ENCODE data around the gene FBXW5.

DNA sequence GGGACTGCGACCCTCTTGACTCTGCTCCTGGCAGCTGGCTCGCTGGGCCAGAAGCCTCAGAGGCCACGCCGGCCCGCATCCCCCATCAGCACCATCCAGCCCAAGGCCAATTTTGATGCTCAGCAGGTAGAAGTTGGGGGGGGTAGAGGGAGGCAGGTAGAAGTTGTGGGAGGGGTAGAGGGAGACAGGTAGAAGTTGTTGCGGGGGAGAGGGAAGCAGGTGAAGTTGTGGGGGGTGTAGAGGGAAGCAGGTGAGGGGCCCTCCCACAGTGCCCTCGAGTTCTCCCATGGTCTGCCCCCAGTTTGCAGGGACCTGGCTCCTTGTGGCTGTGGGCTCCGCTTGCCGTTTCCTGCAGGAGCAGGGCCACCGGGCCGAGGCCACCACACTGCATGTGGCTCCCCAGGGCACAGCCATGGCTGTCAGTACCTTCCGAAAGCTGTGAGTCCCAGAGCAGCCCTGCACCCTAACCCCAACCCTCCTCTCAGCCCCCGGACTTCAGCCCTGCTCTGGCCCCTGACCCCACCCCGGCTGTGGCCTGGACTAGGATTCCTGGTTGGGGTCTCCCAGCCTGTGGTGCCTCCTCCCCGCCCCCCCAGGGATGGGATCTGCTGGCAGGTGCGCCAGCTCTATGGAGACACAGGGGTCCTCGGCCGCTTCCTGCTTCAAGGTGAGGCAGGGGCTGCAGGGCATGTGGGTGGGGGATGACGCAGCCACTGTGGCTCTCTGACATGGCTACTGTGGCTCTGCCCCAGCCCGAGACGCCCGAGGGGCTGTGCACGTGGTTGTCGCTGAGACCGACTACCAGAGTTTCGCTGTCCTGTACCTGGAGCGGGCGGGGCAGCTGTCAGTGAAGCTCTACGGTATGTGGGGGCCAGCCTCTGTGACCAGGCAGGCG lies 1.0 kb upstream of the FBXW5 start:
- TF ChIP-seq, protein P1, sequence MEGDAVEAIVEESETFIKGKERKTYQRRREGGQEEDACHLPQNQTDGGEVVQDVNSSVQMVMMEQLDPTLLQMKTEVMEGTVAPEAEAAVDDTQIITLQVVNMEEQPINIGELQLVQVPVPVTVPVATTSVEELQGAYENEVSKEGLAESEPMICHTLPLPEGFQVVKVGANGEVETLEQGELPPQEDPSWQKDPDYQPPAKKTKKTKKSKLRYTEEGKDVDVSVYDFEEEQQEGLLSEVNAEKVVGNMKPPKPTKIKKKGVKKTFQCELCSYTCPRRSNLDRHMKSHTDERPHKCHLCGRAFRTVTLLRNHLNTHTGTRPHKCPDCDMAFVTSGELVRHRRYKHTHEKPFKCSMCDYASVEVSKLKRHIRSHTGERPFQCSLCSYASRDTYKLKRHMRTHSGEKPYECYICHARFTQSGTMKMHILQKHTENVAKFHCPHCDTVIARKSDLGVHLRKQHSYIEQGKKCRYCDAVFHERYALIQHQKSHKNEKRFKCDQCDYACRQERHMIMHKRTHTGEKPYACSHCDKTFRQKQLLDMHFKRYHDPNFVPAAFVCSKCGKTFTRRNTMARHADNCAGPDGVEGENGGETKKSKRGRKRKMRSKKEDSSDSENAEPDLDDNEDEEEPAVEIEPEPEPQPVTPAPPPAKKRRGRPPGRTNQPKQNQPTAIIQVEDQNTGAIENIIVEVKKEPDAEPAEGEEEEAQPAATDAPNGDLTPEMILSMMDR (IDR thresholded peaks at IDR 0.05) = no peak
- TF ChIP-seq POLR2A (IDR thresholded peaks at IDR 0.05) = no peak

Data from uterus (tissue), 2 donors.